GM10248 (cell line): ENCODE results near the gene RABEP2.

ENCODE experiments used
- CTCF ChIA-PET: fragments of 300-600 bp; sonication (Branson Sonifier 250); formaldehyde crosslinking; extraction: SDS; loops from one replicate; lab custom pipeline; 2021; ENCODE audit warnings: antibody characterized with exemption; lab: Yijun Ruan, JAX
- POLR2A ChIA-PET: fragments of 350-650 bp; sonication (Branson Sonifier 250); formaldehyde crosslinking; extraction: SDS; loops from one replicate; lab custom pipeline; 2020; ENCODE audit warnings: antibody characterized with exemption; lab: Yijun Ruan, JAX
- DNase-seq: peaks from one replicate; pipeline ENCODE4 v3.0.0; 2012; ENCODE audit errors: extremely low spot score
- TF ChIP-seq, protein P1 (sequence below): IDR thresholded peaks from 2 replicates; pipeline ENCODE4 v1.5.1; 2012; ENCODE audit warnings: mild to moderate bottlenecking, low read depth; ENCODE audit errors: extremely low read depth, missing control alignments, control extremely low read depth

RABEP2 gene

DNA sequence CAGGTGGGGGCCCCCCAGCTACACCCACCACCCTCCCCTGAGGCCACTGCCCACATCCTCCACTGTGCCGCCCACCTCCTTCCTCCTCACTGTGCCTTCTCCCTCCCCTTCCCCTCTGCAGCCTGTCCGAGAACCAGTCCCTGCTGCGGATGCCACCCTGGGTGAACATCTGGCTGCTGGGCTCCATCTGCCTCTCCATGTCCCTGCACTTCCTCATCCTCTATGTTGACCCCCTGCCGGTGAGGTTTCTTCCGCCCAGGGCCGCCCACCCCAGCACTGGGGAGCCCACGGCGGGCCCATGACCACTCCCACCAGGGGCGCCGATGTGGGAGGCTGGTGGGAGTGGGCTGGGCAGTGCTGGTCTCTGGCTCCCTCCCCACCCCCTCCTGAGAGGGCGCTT, 22.1 kb downstream of the RABEP2 start:
- TF ChIP-seq, protein P1, sequence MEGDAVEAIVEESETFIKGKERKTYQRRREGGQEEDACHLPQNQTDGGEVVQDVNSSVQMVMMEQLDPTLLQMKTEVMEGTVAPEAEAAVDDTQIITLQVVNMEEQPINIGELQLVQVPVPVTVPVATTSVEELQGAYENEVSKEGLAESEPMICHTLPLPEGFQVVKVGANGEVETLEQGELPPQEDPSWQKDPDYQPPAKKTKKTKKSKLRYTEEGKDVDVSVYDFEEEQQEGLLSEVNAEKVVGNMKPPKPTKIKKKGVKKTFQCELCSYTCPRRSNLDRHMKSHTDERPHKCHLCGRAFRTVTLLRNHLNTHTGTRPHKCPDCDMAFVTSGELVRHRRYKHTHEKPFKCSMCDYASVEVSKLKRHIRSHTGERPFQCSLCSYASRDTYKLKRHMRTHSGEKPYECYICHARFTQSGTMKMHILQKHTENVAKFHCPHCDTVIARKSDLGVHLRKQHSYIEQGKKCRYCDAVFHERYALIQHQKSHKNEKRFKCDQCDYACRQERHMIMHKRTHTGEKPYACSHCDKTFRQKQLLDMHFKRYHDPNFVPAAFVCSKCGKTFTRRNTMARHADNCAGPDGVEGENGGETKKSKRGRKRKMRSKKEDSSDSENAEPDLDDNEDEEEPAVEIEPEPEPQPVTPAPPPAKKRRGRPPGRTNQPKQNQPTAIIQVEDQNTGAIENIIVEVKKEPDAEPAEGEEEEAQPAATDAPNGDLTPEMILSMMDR = no peak
- ChIA-PET CTCF (no interaction called here), POLR2A (interaction anchor here (0.7 kb wide), 1 partner anchor 12 kb away, joined by 3 read pairs; no protein-coding TSS in a partner anchor)
- DNase-seq = no peak

DNA sequence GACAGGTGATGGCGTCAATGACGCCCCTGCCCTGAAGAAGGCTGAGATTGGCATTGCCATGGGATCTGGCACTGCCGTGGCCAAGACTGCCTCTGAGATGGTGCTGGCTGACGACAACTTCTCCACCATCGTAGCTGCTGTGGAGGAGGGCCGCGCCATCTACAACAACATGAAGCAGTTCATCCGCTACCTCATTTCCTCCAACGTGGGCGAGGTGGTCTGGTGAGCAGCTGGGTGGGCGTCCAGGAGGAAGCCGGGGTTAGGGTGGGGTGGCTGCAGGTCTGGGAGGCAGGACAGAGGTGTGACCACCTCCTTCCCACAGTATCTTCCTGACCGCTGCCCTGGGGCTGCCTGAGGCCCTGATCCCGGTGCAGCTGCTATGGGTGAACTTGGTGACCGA, 23.2 kb downstream of the RABEP2 start:
- TF ChIP-seq, protein P1 = no peak
- POLR2A ChIA-PET = no interaction called here
- DNase-seq = no peak
- CTCF ChIA-PET = no interaction called here

DNA sequence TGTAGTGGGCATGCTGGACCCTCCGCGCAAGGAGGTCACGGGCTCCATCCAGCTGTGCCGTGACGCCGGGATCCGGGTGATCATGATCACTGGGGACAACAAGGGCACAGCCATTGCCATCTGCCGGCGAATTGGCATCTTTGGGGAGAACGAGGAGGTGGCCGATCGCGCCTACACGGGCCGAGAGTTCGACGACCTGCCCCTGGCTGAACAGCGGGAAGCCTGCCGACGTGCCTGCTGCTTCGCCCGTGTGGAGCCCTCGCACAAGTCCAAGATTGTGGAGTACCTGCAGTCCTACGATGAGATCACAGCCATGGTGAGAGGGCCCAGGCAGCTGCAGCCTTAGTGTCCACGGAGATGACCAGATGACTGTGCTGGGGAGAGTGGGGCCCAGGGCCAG, 24.4 kb downstream of the RABEP2 start:
- TF ChIP-seq, protein P1 = no peak
- DNase-seq = no peak
- CTCF ChIA-PET = interaction anchor here (1.4 kb wide), 1 partner anchor 45 kb away, joined by 3 read pairs; no protein-coding TSS in a partner anchor
- POLR2A ChIA-PET = interaction anchor here (0.6 kb wide), 1 partner anchor 84 kb away, joined by 4 read pairs; the partner anchor contains the start of gene LAT

DNA sequence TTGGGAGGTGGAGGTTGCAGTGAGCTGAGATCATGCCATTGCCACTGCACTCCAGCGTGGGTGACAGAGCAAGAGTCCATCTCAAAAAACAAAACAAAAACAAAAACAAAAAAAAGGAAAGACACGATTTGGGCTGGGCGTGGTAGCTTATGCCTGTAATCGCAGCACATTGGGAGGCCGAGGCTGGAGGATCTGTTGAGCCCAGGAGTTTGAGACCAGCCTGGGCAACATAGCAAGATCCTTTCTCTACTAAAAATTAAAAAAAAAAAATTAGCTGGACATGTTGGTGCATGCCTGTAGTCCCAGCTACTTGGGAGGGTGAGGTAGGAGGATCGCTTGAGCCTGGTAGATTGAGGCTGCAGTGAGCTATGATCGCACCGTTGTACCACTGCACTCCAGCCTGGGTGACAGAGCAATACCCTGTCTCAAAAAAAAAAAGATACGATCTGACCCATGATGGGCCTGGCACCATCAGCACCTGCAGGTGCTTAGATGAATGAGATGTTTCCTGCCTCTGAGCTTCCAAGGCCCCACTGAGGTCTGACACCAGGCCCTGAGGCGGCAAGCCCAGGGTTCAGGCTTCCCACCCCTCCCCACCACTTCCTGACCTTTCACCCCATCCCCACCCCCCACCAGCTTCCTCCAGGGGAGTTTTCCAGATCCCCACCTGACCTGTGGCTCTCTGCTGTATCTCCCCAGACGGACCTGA, 25.0 kb downstream of the RABEP2 start:
- TF ChIP-seq, protein P1 = no peak
- no peak for DNase-seq
- ChIA-PET CTCF (interaction anchor here (1.4 kb wide), 1 partner anchor 45 kb away, joined by 3 read pairs; no protein-coding TSS in a partner anchor), POLR2A (interaction anchor here (0.6 kb wide), 2 partner anchors 15 to 85 kb away, joined by 4 to 5 read pairs; partner anchors contain the start of gene LAT)

DNA sequence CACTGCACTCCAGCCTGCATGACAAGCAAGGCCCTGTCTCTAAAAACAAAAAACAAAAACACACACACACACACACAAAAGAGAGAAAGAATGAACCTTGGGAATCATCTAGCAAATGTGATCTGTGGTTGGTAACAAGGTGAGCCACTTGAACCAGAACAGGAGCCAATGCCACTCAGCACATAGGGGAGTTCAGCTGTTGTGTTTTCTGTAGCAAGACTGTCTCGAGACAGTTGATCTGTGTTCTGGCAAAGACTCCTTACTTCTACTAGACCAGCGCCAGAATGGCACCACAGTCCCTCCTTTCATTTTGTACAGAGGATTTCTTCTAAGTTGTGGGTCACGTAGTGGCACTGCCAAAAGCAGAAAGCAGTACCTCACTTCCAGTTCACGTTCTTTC, 26.1 kb downstream of the RABEP2 start:
- POLR2A ChIA-PET = no interaction called here
- TF ChIP-seq, protein P1 = no peak
- no peak for DNase-seq
- CTCF ChIA-PET = interaction anchor here (1.4 kb wide), 1 partner anchor 46 kb away, joined by 3 read pairs; no protein-coding TSS in a partner anchor

DNA sequence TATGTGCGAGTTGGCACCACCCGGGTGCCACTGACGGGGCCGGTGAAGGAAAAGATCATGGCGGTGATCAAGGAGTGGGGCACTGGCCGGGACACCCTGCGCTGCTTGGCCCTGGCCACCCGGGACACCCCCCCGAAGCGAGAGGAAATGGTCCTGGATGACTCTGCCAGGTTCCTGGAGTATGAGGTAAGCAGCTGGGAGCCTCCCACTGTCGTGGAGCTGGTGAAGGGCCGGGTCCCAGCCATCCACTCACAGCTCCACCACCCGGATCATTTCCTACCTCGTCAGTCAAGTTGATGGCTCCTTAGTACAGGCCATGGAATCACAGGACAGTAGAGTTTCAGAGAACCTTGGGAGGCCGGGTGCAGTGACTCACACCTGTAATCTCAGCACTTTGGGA, 26.8 kb downstream of the RABEP2 start:
- ChIA-PET POLR2A (no interaction called here), CTCF (no interaction called here)
- TF ChIP-seq, protein P1 = no peak
- DNase-seq = no peak
